ENCODE data around the gene CCDC127.
"Not testable (repeated sequence)": the region's sequence is repeated elsewhere in the genome, so short reads cannot be mapped to it uniquely, and the experiment has no call there.

CCDC127 gene, protein sequence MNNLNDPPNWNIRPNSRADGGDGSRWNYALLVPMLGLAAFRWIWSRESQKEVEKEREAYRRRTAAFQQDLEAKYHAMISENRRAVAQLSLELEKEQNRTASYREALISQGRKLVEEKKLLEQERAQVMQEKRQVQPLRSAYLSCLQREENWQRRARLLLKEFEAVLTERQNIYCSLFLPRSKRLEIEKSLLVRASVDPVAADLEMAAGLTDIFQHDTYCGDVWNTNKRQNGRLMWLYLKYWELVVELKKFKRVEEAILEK

DNA sequence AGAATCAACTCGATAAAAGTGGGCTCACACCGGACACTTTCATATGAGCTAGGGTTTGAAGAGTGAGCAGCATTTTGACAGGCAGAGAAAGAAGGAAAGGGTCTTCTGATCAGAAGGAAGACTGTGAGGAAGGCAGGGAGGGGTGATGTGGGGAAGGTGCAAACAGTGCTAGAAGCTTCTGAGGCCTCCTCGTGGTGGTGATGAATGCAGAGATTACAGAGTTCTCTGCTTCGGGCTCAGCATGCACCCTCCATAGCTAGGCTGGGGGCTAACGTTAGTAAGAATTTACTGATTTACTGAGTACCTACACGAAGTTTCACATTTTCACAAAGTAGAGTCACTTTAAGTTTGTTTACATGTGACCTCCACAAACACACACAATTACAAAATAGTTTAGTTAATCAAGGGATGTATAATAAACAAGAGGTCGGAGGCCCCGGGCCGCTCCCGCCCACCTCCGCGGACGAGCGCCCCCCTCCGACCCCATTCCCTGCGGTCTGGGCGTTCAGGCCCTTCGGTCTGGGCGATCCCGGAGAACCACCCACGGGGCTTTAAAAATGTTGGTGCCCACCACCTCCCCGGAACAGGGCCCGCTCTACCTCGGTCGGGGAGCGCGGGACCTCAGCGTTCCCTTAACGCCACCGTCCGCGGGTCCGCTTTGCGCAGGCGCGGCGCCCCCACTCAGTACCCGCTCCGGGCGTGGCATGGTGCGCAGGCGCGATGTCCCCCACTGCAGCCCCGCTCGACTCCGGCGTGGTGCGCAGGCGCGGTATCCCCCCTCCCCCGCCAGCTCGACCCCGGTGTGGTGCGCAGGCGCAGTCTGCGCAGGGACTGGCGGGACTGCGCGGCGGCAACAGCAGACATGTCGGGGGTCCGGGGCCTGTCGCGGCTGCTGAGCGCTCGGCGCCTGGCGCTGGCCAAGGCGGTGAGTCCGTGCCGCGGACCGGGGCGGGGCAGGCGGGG lies at the start of gene CCDC127, which contains the start of gene SDHA:
CCDC127 (minus strand) TSS at position 660 of the 963 bp plus-strand sequence. CDS start 1,304 bp downstream, outside the sequence.
SDHA (plus strand) TSS at position 827 of the 963 bp plus-strand sequence; CDS start at position 863, 36 bp downstream.
- DNase-seq, result peak; percentile 85

DNA sequence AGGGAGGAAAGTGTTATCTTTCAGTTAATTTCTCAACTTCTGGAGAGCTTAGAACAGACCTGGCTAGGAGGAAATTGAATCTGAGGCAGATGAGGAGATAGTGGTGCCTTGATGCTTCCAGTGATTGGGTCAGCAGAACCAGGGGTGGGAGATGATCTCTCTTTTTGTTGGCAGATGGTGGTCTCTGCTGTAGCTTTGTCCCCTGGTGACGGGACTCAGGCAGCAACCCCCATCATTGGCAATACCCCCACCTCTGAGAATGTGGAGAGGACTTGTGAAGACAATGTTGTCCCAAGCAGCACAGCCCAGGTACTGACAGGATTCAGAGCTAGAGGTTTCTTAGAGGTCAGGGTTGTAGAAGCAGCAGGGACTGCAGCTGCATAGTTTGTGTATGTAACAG lies 49.8 kb upstream of the CCDC127 start:
- no peak for DNase-seq

DNA sequence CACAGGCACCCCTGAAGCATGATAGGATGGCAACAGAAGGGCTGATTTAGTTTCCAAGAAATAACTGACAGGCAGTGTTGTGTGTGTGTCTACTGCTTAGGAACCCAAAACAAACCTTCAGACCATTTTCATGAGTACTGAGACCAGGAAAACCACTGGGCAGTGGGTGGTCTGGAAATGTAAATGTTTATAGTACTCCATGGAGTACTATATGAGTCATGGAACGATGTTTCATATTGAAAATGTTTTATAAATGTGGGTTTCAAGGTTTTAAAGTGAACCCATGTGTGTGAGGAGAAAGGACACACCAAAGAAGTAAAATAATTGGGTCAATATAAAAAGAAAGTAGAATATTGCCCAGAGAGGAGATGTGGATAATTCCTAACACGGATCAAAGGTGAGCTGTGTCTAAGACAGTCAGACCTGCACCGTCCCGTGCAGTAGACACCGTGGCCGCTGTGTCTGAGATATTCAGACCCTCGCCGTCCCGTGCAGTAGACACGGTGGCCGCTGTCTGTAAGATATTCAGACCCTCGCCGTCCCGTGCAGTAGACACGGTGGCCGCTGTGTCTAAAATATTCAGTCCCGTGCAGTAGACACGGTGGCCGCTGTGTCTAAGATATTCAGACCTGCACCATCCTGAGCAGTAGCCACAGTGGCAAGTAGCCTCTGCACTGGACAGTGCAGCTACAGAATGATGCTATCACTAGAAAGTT lies 48.5 kb upstream of the CCDC127 start:
- DNase-seq, result not testable (repeated sequence)

DNA sequence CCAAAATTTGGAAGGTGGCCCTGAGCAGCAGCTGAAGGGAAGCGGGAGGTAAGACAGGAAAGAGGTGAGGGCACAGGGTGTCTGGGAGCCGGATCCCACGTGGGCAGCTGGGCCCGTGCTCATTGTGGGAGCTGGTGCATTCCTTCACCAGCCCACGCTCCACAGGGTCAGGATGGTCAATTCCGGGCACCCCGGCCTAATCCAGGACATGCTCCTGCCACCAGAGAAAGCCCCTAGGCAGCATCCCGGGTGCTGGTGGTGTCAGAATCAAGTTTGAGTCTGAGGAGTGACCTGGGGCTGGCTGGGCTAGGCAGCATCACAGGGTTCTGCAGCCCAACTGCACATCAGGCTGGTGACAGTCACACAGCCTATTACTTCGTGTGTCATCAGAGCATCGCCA lies 46.4 kb upstream of the CCDC127 start:
- DNase-seq, result no peak

DNA sequence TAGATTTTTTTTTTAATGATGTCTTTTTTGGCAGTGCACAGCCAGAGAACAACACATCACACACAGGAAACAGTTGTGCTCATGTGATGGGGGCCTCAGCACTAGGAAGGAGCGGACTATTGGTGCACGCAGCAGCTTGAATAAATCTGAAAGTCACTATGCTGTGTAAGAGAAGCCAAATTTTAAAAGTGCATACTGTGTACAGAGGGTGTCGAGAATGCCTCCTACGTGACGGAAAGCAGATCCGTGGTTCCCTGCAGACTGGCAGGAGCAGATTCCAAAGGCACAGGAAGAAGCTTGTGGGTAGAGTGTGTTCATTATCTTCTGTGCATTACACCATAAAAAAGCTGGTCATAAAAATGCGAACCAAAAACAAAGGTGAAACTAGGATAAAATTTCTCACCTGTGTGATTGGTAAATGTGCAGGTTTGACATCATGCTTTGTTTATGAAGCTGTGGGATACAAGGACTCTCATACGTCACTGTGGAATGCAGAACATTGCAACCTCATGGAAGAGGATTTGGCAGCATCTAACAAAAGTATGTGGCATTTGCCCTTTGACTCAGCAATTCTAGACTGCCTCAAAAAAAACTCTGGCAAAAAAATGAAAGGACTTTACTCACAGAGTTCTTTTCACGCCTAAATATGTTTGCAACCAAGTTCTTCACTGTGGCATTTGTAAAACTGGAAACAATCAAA lies 45.5 kb upstream of the CCDC127 start:
- not testable (repeated sequence) for DNase-seq

DNA sequence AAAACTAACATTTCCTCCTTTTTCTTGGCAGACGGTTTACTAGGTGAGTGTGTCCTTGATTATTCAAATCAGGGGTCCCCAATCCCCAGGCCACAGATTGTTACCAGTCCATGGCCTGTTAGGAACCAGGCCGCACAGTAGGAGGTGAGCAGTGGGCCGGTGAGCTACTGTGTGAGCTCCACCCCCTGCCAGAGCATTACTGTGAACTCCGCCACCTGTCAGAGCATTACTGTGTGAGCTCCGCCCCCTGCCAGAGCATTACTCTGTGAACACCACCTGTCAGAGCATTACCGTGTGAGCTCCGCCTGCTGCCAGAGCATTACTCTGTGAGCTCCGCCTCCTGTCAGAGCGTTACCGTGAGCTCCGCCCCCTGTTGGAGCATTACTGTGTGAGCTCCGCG lies 39.2 kb upstream of the CCDC127 start:
- DNase-seq, result no peak

DNA sequence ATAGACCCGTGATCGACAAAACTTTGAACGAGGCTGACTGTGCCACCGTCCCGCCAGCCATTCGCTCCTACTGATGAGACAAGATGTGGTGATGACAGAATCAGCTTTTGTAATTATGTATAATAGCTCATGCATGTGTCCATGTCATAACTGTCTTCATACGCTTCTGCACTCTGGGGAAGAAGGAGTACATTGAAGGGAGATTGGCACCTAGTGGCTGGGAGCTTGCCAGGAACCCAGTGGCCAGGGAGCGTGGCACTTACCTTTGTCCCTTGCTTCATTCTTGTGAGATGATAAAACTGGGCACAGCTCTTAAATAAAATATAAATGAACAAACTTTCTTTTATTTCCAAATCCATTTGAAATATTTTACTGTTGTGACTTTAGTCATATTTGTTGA lies 38.4 kb upstream of the CCDC127 start:
- not testable (repeated sequence) for DNase-seq

DNA sequence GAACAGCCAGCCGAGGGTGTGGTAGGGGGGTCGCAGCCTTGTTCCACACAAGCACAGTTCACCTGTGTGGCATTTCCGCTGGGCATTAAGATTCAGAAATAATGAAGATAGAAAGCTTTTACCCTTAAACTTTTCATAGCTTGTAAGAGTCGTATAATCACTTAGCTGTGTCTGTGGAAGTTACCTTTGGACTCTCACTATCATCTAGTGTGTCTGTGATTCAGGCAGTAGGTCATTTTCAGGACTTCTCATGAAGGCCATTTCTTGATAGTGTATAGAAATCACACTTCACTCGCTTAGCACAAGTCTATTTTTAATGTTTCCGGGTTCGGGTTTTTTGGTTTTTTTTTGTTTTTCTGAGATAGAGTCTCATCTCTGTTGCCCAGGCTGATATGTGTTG lies 37.2 kb upstream of the CCDC127 start:
- DNase-seq, result not testable (repeated sequence)

DNA sequence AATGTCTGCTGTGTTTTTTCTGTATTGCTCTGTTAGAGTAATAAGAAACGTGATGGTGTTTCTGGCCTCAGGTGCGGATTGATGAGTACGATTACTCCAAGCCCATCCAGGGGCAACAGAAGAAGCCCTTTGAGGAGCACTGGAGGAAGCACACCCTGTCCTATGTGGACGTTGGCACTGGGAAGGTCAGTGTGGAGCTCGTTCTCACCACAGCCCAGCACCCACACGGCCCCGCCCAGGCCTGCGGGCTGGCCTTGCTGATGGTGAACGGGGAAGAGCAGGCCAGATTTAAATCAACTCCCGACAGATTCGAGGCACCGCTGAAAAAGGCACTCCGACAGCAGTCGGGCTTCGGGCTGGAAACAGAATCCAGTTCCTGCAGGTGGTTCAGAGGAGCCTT lies 36.4 kb upstream of the CCDC127 start:
- DNase-seq, result not testable (repeated sequence)

DNA sequence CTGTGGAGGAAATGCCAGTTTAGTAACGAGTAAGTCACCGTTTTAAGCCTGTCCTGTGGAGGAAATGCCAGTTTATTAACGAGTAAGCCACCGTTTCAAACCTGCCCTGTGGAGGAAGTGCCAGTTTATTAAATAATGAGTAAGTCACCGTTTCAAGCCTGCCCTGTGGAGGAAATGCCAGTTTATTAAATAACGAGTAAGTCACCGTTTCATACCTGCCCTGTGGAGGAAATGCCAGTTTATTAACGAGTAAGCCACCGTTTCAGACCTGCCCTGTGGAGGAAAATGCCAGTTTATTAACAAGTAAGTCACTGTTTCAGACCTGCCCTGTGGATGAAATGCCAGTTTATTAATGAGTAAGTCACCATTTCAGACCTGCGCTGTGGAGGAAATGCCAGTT lies 34.6 kb upstream of the CCDC127 start:
- no peak for DNase-seq

DNA sequence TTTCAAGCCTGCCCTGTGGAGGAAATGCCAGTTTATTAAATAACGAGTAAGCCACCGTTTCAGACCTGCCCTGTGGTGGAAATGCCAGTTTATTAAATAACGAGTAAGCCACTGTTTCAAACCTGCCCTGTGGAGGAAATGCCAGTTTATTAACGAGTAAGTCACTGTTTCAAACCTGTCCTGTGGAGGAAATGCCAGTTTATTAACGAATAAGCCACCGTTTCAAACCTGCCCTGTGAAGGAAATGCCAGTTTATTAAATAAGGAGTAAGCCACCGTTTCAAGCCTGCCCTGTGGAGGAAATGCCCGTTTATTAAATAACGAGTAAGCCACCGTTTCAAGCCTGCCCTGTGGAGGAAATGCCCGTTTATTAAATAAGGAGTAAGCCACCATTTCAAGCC lies 34.0 kb upstream of the CCDC127 start:
- not testable (repeated sequence) for DNase-seq

DNA sequence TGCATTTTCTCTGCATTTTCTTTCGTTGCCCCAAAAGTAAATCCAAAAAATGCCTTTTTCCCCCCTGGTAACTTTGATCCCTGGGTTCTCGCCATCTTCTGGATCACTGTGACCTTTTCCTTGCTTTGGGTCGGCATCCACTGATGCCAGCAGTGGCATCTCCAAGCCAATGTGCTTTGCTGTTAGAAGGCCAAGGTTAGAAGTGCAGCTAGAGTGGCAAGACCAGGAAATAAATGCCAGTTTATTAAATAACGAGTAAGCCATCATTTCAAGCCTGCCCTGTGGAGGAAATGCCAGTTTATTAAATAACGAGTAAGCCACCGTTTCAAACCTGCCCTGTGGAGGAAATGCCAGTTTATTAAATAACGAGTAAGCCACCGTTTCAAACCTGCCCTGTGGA lies 33.6 kb upstream of the CCDC127 start:
- DNase-seq, result not testable (repeated sequence)

DNA sequence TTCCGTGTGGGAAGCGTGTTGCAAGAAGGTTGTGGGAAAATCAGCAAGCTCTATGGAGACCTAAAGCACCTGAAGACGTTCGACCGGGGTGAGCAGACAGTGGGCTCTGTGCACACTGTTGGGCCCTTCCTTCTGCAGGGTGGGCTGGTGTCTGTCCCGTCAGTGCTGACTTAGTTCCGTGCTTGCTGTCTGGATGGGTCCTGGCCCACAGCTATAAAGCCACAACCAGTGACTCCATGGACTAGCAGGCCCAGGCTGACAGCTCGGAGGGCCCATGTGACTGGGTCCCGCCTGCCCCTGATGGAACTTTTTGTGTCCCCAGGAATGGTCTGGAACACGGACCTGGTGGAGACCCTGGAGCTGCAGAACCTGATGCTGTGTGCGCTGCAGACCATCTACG lies 33.1 kb upstream of the CCDC127 start:
- not testable (repeated sequence) for DNase-seq

DNA sequence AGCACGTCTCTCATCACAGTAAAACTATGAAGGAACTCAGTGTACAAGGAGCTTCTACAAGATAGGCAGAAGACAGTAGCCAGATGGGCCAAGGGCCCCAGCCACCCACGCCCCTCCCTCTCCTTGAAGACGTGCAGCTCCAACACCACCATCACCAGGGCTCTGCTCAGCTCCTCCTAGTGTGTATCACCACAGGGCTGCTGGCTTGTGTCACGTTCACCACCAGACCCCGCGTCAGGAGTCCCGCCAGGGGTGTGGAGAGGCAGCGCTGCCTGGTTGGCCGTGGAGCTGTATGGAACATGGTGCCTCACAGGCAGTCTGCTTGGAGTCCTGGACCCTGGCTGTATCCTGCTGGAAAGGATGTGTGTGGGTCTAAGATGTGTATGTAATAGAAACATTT lies 32.4 kb upstream of the CCDC127 start:
- DNase-seq, result not testable (repeated sequence)

DNA sequence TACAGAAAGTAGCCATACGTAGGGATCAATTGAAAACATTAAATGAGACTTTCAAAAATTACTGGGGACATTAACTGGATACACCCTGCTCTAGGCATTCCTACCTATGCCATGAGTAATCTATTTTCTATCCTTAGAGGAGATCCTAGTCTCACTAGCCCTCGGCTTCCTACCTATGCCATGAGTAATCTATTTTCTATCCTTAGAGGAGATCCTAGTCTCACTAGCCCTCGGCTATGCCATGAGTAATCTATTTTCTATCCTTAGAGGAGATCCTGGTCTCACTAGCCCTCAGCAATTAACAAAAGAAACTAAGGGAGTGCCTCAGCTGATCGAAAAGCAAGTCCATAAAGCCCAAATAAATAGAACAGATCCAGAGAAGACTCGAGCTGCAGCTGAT lies 27.8 kb upstream of the CCDC127 start:
- DNase-seq, result not testable (repeated sequence)

DNA sequence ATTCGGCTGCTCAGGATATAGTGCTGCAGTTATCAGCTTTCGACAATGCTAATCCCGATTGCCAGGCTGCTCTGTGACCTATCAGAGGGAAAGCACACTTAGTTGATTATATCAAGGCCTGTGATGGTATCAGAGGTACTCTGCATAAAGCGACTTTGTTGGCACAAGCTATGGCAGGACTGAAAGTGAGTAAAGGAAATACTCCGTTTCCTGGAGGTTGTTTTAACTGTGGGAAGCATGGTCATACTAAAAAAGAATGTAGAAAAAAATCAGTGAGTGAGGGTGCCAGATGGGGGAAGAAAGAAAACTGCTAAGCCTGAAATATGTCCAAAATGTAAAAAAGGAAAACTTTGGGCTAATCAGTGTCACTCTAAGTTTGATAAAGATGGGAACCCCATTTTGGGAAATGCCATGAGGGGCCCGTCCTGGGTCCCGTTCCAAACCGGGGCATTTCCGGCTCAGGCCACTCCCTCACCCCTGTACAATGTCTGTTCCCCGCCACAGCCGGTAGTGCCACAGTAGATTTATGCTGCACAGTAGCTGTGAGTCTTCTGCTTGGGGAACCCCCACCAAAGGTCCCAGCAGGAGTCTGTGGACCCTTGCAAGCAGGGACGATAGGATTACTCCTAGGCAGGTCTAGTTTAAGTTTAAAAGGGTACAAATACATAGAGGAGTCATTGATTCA lies 25.9 kb upstream of the CCDC127 start:
- not testable (repeated sequence) for DNase-seq

DNA sequence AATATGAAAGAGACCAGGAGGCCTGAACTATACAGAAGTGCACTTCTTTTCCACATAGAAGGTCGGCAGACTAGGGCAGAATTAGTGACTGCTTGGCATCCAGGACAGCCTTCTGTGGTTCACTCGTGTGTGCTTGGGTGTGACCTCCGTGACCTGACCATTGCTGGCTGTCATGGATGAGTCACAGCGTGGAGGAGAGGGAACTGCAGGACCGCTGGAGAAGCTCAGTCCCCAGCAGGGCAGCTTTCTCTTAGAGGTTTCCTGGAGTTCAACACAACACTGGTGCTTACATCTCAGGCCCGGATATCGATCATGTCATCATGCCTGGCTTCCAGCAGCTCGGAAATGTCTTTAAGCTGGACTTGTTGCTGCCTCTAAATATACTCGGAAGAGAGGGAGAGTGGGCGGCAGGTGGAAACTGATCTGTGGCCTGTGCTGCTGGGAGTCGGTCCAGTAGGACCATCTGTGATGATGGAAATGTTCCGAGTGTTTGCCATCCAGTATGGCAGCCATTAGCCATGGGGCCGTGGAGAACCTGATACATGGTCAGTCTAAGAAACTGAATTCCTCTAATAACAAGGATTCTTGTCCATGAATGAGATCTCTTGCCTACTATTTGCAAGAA lies 23.2 kb upstream of the CCDC127 start:
- DNase-seq, result not testable (repeated sequence)

DNA sequence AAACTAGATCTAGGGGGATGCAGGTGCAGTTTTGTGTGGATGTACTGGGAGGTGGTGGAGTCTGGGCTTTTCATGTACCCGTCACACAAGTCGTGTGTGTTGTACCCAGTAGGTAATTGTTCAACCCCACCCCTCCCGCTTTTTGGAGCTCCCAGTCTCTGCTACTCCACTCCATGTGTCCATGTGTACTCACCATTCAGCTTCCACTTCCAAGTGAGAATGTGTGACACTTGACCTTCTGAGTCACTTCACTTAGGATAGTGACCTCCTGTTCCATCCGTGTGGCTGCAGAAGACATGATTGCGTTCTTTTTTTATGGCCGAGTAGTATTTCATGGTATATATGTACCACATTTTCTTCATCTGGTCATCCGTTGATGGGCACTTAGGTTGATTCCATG lies 22.6 kb upstream of the CCDC127 start:
- DNase-seq, result not testable (repeated sequence)

DNA sequence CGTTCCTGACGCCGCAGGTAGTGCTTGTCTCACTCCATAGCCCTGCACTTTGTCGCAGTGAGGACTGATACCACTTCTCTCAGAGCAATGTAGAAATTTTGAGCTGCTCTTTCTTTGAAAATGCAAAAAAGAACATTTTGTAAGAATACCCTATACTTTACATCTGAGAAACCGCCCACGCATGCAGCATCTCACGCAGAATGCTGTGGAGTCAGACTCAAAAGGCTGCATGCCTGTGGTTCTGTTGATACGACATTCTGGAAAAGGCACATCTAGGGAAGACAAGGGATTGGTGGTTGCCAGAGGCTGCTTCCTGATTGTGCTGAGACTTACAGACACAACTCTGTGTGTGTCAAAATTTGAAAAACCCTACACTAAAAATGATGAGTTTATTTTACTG lies 20.0 kb upstream of the CCDC127 start:
- not testable (repeated sequence) for DNase-seq

DNA sequence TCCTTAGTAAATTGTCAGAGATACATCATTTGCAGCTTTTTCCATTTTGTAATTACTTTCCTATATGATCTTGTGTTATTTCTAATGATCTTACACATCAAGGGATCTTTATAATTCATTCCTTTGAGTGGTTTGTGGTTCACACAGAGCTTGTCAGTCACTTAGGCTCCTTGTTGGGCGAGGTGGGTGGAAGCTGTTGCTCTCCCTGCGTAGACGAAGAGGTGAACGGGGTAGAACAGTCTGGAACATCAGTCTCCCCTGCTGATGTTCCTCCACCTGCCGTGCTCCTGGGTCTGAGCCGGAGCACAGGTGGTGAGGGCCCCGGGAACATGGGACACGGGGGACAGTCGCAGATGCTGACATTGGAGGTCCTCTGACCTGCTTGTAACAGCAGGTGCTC lies 17.6 kb upstream of the CCDC127 start:
- DNase-seq, result not testable (repeated sequence)

DNA sequence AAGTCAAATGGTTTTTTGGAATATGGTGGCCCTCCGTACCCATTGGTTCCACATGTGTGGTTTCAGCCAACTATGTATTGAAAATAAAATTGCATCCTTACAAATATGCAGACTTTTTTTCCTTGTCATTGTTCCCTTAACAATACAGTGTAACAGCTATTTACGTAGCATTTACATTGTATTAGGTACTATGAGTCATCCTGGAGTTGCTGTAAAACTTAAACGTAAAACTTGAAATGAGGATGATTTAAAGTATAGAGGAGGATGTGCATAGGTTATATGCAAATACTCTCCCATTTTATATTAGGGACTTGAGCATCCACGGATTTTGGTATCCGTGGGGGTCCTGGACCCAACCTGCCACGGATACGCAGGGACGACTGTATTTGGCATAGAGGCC lies 16.5 kb upstream of the CCDC127 start:
- no peak for DNase-seq
